HEK293T (cell line): ENCODE results near the gene DENND6A.

Experiments used
- ARNT ChIP-seq: fragments of 450-650 bp; IDR thresholded peaks from 2 replicates; pipeline ENCODE4 v1.6.1; 2017; ENCODE audit warnings: mild to moderate bottlenecking
- BHLHE40 ChIP-seq: fragments of 450-650 bp; IDR thresholded peaks from 2 replicates; pipeline ENCODE4 v1.6.1; 2016; ENCODE audit warnings: mild to moderate bottlenecking, moderate library complexity, borderline replicate concordance
- LEF1 ChIP-seq: fragments of 450-650 bp; IDR thresholded peaks from 2 replicates; pipeline ENCODE4 v1.6.1; 2017; ENCODE audit warnings: mild to moderate bottlenecking, borderline replicate concordance
- NFRKB ChIP-seq: fragments of 450-650 bp; IDR thresholded peaks from 2 replicates; pipeline ENCODE4 v1.6.1; 2016; ENCODE audit warnings: mild to moderate bottlenecking, moderate library complexity
- SP1 ChIP-seq: fragments of 450-650 bp; IDR thresholded peaks from 2 replicates; pipeline ENCODE4 v1.6.1; 2017
- TARDBP ChIP-seq: fragments of 450-650 bp; IDR thresholded peaks from 2 replicates; pipeline ENCODE4 v1.6.1; 2016
- ZNF384 ChIP-seq: fragments of 450-650 bp; IDR thresholded peaks from 2 replicates; pipeline ENCODE4 v1.6.1; 2016

GRCh38 chr3:57596495-57597126, 96.3 kb downstream of the DENND6A start:
- TF ChIP-seq NFRKB = no peak
- no peak for TF ChIP-seq ZNF384
- no peak for TF ChIP-seq SP1
- no peak for TF ChIP-seq BHLHE40
- no peak for TF ChIP-seq ARNT
- TF ChIP-seq TARDBP = no peak
- no peak for TF ChIP-seq LEF1
